G401.6 (cell line): ENCODE data around the gene FN3KRP.

ENCODE experiments used
- FAIRE-seq: peaks from 2 replicates; lab custom pipeline; 2012; peaks lifted over from hg19 to GRCh38; lab: Jason Lieb, UNC

The FN3KRP gene

DNA sequence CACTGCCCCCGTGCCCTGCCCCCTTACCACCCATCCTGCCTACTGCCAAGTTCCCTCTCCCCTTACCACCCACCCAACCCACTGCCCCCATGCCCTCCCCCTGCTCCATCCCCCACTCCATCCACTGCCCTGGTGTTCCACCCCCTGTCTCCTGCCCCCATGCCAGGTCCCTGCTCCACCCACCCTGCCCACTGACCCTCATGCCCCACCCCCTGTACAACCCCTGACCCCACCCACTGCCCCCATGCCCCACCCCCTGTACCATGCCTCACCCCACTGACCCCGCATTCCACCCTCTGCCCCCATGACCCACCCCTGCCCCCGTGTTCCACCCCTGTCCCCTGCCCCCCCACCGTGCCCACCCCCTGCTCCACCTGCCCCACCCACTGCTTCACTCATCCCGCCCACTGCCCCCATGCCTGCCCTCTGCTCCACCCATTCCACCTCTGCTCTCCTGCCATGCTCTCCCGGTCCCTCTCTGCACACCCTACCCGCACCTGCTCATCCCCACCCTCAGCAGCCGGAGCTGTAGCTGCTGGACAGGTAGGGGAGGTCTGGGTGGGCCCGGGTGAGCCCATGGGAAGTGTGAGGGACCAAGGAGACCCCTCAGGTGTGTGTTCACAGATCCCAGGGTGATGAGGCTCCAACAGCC lies 7.4 kb upstream of the FN3KRP start:
- FAIRE-seq, result no peak

DNA sequence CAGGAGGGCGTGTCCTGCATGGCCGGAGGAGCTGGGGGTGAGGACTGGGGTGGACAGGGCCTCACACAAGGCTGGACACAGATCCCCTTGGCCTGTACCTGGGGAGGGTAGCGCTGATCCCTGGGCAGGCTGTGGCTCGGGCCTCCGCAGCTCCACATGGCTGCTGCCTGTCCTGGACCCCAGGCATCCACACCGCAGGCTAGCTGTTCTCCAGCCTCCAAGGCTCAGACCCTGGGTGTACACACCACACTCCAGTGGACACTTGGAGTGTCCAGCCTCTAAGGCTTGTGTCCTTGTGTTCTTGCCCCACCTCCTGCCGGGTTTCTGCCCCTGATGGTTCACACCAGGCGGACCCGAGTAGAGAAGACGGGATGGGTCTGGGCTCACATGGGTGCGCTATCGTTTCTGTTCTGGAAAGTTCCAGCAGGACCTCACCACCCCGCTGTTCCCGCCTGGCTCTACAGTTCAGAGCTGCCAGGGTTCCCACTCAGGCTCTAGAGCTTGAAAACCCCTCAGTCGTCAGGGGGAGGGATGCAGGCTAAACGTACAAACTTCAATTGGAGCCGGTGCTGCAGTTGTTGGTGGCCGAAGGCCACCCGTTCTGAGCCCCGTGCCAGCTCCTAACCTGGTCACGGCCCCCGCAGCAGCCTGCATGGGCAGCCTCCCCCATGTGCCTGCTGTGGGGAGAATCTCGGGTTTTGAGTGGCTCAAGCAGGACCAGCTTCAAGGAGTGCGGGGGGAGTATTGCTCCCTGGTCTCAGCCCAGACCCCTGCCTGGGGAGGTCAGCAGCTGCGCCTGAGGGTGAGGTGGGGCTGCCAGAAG lies 6.6 kb upstream of the FN3KRP start:
- no peak for FAIRE-seq

- FAIRE-seq, result no peak
Measured at GRCh38 chr17:82710499-82711232, 5.8 kb upstream of the FN3KRP start.

- FAIRE-seq, result no peak
Measured at GRCh38 chr17:82713071-82713723, 3.3 kb upstream of the FN3KRP start.

DNA sequence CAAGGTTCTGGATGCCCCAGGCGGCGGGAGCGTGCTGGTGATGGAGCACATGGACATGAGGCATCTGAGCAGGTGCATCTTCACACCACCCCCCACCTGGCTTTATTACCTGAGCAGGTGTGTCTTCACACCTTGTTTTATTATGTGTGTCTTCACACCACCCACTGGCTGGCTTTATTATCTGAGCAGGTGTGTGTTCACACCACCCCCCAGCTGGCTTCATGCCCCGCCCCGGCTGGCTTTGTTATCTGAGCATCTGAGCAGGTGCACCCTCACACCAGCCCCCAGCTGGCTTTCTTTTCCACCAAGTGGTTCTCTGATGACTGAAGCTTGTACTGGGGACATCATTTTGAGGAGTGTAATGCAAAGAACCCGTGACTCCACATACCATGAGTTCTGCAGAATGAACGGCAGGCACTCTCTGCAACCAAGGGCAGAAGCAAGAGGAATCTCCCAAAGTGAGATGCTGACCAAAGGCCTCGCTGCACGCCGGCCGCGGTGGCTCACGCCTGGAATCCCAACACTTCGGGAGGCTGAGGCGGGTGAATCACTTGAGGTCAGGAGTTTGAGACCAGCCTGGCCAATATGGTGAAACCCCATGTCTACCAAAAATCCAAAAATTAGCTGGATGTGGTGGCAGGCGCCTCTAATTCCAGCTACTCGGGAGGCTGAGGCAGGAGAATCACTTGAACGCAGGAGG lies 2.6 kb downstream of the FN3KRP start:
- FAIRE-seq, result no peak

DNA sequence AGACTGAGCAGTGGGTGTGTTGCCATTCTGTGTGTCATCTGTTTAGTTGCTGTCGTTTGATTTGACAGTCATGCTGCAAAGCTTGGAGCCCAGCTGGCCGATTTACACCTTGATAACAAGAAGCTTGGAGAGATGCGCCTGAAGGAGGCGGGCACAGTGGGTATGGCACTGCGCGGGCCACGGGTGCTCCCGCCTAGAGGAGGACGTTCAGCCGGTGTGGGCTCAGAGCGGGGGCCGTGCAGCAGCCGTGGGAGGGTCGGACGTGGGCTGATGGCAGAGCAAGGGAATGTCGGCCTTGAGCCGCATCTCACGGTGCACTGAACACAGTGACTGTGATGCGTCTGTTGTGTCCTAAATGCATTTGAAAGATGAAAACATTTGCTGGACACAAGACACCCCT lies 3.7 kb downstream of the FN3KRP start:
- FAIRE-seq, result no peak

DNA sequence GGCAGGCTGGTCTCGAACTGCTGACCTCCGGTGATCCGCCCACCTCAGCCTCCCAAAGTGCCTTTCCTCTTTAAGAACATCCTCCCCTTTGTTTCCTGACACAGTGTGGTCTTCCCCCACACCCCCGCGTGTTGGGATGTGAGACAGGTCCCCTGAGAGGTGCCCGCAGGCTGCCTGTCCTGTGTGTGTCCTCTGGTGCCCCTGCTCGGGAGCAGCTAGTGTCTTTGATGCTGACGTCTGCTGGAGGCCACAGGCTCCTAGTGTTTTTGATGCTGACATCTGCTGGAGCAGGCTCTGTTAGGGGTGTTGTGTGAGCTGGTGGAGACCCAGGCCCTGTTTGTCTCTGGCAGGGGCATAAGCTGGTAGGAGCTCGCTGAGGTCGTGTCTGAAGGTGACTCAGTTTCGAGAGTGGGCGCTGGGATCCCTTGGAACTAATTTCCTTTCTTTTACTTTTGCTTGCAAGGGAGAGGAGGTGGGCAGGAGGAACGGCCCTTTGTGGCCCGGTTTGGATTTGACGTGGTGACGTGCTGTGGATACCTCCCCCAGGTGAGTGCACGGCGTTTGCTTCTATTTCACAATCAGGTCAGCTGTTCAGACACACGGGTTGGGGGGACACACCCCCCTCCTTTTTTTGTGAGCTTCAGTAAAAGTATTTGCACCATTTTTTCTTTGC lies 6.0 kb downstream of the FN3KRP start:
- no peak for FAIRE-seq

GRCh38 chr17:82723169-82723807 lies 6.8 kb downstream of the FN3KRP start:
- FAIRE-seq, result no peak

DNA sequence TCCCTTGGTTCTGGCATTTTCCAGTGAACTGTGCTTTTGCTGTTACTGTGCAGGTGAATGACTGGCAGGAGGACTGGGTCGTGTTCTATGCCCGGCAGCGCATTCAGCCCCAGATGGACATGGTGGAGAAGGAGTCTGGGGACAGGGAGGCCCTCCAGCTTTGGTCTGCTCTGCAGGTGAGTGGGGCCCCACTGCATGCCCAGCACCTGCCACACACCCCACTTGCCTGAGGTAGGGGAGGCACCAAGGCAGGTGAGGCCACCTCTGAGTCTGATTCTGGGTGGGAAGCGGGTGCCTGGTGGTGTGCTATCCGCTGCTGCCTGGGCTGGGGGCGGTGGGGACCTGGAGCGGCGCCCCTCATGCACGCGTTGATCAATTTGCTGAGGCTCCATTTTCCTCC lies 9.9 kb downstream of the FN3KRP start:
- FAIRE-seq, result no peak

GRCh38 chr17:82729479-82730260 lies 13.2 kb downstream of the FN3KRP start:
- FAIRE-seq, result no peak

GRCh38 chr17:82732118-82732743 lies 15.7 kb downstream of the FN3KRP start:
- no peak for FAIRE-seq

DNA sequence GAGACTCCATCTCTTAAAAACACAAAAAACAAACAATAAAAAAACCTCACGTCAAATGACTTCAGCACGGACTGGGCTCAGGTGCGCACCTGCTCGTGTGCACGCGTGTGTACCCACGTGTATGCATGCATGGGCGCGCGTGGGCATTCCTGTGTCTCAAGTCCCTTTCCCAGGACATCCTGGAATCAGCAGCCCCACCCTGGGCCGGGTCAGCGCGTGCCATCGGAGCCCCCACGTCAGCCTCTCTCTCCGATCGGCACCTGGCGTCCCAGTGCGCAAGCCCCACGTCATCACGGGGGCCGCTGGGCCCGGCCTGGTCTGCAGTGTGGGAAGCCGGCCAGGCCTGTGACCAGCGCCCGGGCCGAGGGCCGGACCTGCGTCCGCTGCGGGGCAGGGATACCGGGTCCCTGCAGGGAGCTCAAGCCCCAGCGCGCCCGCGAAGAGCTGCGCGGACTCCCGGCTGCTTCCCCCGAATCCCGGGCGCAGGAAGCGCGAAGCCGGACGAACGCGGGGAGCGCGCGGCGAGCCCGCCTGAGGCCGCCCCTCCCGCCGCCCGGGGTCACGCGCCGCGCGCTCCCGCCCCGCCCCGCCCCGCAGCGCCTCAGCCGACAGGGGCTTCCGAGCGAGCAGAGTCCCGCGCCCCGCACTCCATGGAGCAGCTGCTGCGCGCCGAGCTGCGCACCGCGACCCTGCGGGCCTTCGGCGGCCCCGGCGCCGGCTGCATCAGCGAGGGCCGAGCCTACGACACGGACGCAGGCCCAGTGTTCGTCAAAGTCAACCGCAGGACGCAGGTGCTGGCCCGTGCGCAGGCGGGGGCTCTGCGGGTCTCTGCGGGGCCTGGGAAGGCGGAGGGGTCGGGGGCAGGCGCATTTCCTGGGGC lies 18.7 kb downstream of the FN3KRP start, which contains the start of gene FN3K:
Gene FN3K, plus strand, starts transcription at position 629 of the 880 bp plus-strand sequence. Its CDS starts 22 bp downstream, at position 651.
- FAIRE-seq, result no peak

DNA sequence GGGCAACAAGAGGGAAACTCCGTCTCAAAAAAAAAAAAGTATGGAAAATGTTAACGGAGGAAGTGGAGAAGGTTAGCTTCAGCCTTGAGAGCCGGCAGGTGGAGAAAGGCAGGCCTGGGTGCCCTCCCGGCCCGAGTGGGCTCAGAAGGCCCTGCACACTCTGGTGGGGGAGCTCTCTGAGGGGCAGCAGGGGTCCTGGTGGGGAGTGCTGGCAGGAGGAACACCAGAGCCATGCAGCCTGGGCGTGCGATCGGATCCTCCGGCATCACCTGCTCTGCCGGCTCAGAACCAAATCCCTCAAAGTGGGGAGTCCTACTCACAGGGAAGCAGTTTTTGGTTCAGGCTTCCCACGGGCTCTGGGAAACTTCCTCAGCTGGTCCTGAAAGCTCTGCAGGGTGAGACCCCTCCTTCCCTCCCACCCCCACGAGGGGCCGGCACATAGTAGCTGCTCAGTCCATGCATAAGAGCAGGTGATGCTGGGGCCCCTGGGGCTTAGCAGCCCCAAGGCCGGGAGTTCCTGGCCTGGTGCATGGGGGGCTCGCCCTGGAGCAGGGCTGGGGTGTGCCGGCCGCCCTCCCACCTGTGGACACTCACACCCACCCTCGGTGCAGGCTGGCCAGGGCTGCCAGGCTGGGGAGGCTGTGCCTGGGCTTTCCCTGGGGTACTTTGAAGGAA lies 20.1 kb downstream of the FN3KRP start:
- no peak for FAIRE-seq

GRCh38 chr17:82737967-82738877 lies 21.7 kb downstream of the FN3KRP start:
- FAIRE-seq, result no peak

GRCh38 chr17:82740906-82741759 lies 24.6 kb downstream of the FN3KRP start:
- FAIRE-seq, result no peak
